ENCODE results near the gene GABRB1. TPM values are rescaled to one million over a fixed set of nuclear protein-coding genes. Genes with fewer than 3 reads are reported as not detected.

Gene GABRB1
- total and polyA plus RNA-seq, 2 of the 8 experiments (the other 6 are each of a cell fraction or from before 2014, with no cell fraction given) = 0.22 to 0.38 TPM

DNA sequence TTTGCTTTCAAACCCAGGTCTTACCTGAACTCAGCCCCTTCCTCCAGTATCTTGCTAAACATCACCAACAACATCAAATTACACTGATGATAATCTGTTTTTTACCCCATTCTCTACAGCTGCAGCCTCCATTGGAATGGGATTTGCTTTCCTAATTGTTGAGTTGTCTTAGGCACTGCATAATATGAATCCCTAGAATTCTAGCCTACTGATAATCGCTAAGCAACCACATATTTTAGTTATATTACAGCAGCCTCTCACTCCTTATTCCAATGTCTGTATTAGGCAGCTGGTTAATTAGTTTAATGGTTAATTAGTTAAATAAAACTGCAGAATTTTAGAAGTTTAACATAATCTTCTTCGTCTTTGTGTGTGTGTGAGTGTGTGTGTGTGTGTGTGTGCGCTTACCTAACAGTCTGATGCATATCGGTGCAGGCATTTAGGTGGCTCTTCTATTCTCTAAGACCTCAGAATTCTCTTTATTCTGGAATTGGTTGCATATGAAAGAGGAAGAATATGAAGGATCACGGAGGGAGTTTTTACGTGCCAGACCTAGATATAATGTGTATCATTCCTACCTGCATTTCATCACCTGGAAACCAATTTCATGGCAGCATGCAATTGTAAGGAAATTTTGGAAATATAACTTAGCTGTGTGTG, 437.5 kb downstream of the GABRB1 start:
- Histone ChIP-seq H3K4me1 (replicated peaks in 1 of 4; ENCODE audit: control insufficient read depth in 3 of 4, insufficient read depth in 4 of 4, low read length in 3 of 4) (peaks cover 0 to 2% (median 0%) of the 10 kb centered on the region in 4 experiments; a peak in 1 of 7 replicates), H3K36me3 (ENCODE audit: control insufficient read depth in 2 of 4, insufficient read depth in 4 of 4, low read length in 3 of 4) (no peaks in the 10 kb centered on the region), H3K4me2 (ENCODE audit: insufficient read depth in 1 of 2, low read depth in 2 of 2, low read length in 2 of 2) (no peak overlapping the region), H3K14ac (ENCODE audit: insufficient read length) (no peak overlapping the region), H3K9ac (replicated peaks in 1 of 4; ENCODE audit: extremely low read depth in 1 of 4, low read depth in 3 of 4, low read length in 3 of 4) (no peak overlapping the region), H3K79me1 (ENCODE audit: low read depth, low read length) (no peaks in the 10 kb centered on the region), H4K8ac (ENCODE audit: extremely low read depth, insufficient read depth, low read length) (no peak overlapping the region), H2BK15ac (ENCODE audit: low read length) (no peak overlapping the region), H2BK120ac (replicated peaks; ENCODE audit: low read depth, low read length) (no peak overlapping the region), H3K27me3 (replicated peaks in 1 of 4; ENCODE audit: control insufficient read depth in 3 of 4, extremely low read depth in 1 of 4, insufficient read depth in 3 of 4, low read length in 3 of 4) (no peaks in the 10 kb centered on the region; a peak in 1 of 7 replicates), H2BK5ac (ENCODE audit: low read depth, low read length) (no peak overlapping the region), H3K23me2 (ENCODE audit: low read depth, low read length) (no peaks in the 10 kb centered on the region; the same call in 1 of the 2 replicates), H3K56ac (replicated peaks; ENCODE audit: insufficient read length, low read depth, low read length) (no peak overlapping the region), H3K79me2 (ENCODE audit: control insufficient read depth in 1 of 2, insufficient read depth in 2 of 2, low read length in 2 of 2) (no peaks in the 10 kb centered on the region), H4K20me1 (replicated peaks in 1 of 2; ENCODE audit: control insufficient read depth in 1 of 2, insufficient read depth in 2 of 2, low read length in 2 of 2) (no peaks in the 10 kb centered on the region), H3K4me3 (ENCODE audit: extremely low read depth in 1 of 4, insufficient read depth in 2 of 4, low read depth in 3 of 4, low read length in 4 of 4) (no peak overlapping the region), H2AK5ac (ENCODE audit: low read depth, low read length) (no peak overlapping the region), H2BK20ac (ENCODE audit: low read length) (no peak overlapping the region), H2BK12ac (ENCODE audit: low read depth, low read length) (no peak overlapping the region), H2AFZ (ENCODE audit: low read length) (no peak overlapping the region), H3K9me3 (ENCODE audit: insufficient read depth in 2 of 2, low read depth in 1 of 2, low read length in 1 of 2) (no peaks in the 10 kb centered on the region), H3K4ac (replicated peaks; ENCODE audit: insufficient read length, low read depth, low read length) (no peak overlapping the region), H4K91ac (replicated peaks; ENCODE audit: insufficient read length, low read length) (no peak overlapping the region), H3K23ac (ENCODE audit: insufficient read length) (no peak overlapping the region), H4K5ac (ENCODE audit: insufficient read length, low read depth, low read length) (no peak overlapping the region), H3K27ac (ENCODE audit: low read depth, low read length) (no peak overlapping the region), H3K18ac (ENCODE audit: extremely low read depth, low read length) (no peak overlapping the region)
- no peak for DNase-seq (ENCODE audit: low read depth in 1 of 2, low spot score in 2 of 2)
- ChIA-PET POLR2A (ENCODE audit: partially characterized antibody) (no interaction called here), CTCF (ENCODE audit: partially characterized antibody) (no interaction called here)
- no peak for FAIRE-seq
- WGBS, 2 experiments (ENCODE audit: extremely low coverage in 1 of 2, insufficient coverage in 1 of 2, insufficient read length in 1 of 2, insufficient replicate concordance in 2 of 2, low coverage in 1 of 2, low lambda C conversion rate in 2 of 2, missing lambda C conversion rate in 1 of 2) = 94% methylated on average over 6 of the region's 6 CpGs; no CpG with 5 or more reads in 1 of the 2 experiments

All from H1 (cell line).